RCC 7860 (cell line): Measurements from ENCODE around the gene NOS2.
"Not testable (repeated sequence)": the region's sequence is repeated elsewhere in the genome, so short reads cannot be mapped to it uniquely, and the experiment has no call there.

Experiments used
- DNase-seq: peaks from one replicate; pipeline ENCODE4 v3.0.0-alpha.2; 2015; ENCODE audit warnings: low spot score
- FAIRE-seq: peaks from 2 replicates; lab custom pipeline; 2012; peaks lifted over from hg19 to GRCh38; lab: Jason Lieb, UNC

NOS2 gene

GRCh38 chr17:27793168-27793905 lies 7.0 kb downstream of the NOS2 start:
- DNase-seq = no peak
- no peak for FAIRE-seq

- FAIRE-seq = no peak
- no peak for DNase-seq
Observed at GRCh38 chr17:27792095-27792494, 8.2 kb downstream of the NOS2 start.

- no peak for FAIRE-seq
Observed at GRCh38 chr17:27788919-27789318, 11.4 kb downstream of the NOS2 start.

GRCh38 chr17:27783440-27784350 lies 16.6 kb downstream of the NOS2 start:
- no peak for FAIRE-seq

More at GRCh38 chr17:27788919-27789318, 11.4 kb downstream of the NOS2 start:
- no peak for DNase-seq

GRCh38 chr17:27782791-27783206 lies 17.5 kb downstream of the NOS2 start:
- no peak for DNase-seq
- FAIRE-seq = no peak

More at GRCh38 chr17:27783440-27784350, 16.6 kb downstream of the NOS2 start:
- no peak for DNase-seq

- FAIRE-seq (no peak), DNase-seq (no peak)
Observed at GRCh38 chr17:27780828-27781404, 19.4 kb downstream of the NOS2 start.

GRCh38 chr17:27780092-27780827 lies 20.1 kb downstream of the NOS2 start:
- FAIRE-seq = no peak
- no peak for DNase-seq

GRCh38 chr17:27778183-27778582 lies 22.1 kb downstream of the NOS2 start:
- DNase-seq = peak; percentile 4
- FAIRE-seq = peak; percentile 44

GRCh38 chr17:27776882-27777624 lies 23.3 kb downstream of the NOS2 start:
- no peak for FAIRE-seq
- no peak for DNase-seq

GRCh38 chr17:27771586-27771985 lies 28.7 kb downstream of the NOS2 start:
- DNase-seq = no peak
- no peak for FAIRE-seq

GRCh38 chr17:27770877-27771276 lies 29.5 kb downstream of the NOS2 start:
- DNase-seq = no peak
- no peak for FAIRE-seq

GRCh38 chr17:27768858-27769410 lies 31.4 kb downstream of the NOS2 start:
- DNase-seq = no peak
- no peak for FAIRE-seq

GRCh38 chr17:27766438-27766837 lies 33.9 kb downstream of the NOS2 start:
- DNase-seq = no peak
- no peak for FAIRE-seq

GRCh38 chr17:27765353-27765752 lies 35.0 kb downstream of the NOS2 start:
- DNase-seq = no peak
- no peak for FAIRE-seq

- no peak for FAIRE-seq
- DNase-seq = no peak
Observed at GRCh38 chr17:27764589-27764988, 35.7 kb downstream of the NOS2 start.

- FAIRE-seq (no peak), DNase-seq (no peak)
Observed at GRCh38 chr17:27762527-27763305, 37.6 kb downstream of the NOS2 start.

GRCh38 chr17:27760931-27761330 lies 39.4 kb downstream of the NOS2 start:
- not testable (repeated sequence) for FAIRE-seq, DNase-seq

- no peak for FAIRE-seq
Observed at GRCh38 chr17:27760069-27760885, 40.1 kb downstream of the NOS2 start.

More at GRCh38 chr17:27760069-27760885, 40.1 kb downstream of the NOS2 start:
- DNase-seq = peak; percentile 15
